Ovary (tissue), 9 donors: ENCODE measurements around the gene FYB2. TPM values are rescaled to one million over a fixed set of nuclear protein-coding genes. Genes with fewer than 3 reads are reported as not detected.

ENCODE experiments used
- DNase-seq, 5 donors: peaks; one replicate each; pipeline ENCODE4 v3.0.0-alpha.2; 2019 to 2020
- H3K27ac ChIP-seq, 2 donors: fragments of 200-600 bp; one replicate each; pipeline versions ENCODE4 v1.5.1 to v1.8.0; 2019 to 2022
- H3K27me3 ChIP-seq: fragments of 200-600 bp; one replicate; pipeline ENCODE4 v1.8.0; 2022
- H3K36me3 ChIP-seq: fragments of 200-600 bp; sonication (generic); one replicate; pipeline ENCODE4 v1.5.1; 2019
- H3K4me1 ChIP-seq: one replicate; pipeline ENCODE4 v1.8.1; 2013; ENCODE audit warnings: mild to moderate bottlenecking, moderate library complexity; ENCODE audit not compliant: insufficient read depth
- H3K4me3 ChIP-seq: fragments of 200-600 bp; sonication (generic); one replicate; pipeline ENCODE4 v1.5.1; 2017
- H3K9me3 ChIP-seq, 2 donors: fragments of 200-600 bp in 1 of 2; sonication (generic) in 1 of 2; one replicate each; pipeline versions ENCODE4 v1.5.1 to v1.8.1; 2013 to 2019; ENCODE audit warnings: mild to moderate bottlenecking in 1 of 2, moderate library complexity in 1 of 2
- CTCF ChIP-seq, 3 donors: fragments of 450-650 bp in 2 of 3; fragments of 200-600 bp in 1 of 3; IDR thresholded peaks; one replicate each; pipeline versions ENCODE4 v1.5.1 to v1.8.0; 2016 to 2022; ENCODE audit warnings: antibody characterized with exemption in 3 of 3, mild to moderate bottlenecking in 1 of 3
- EP300 ChIP-seq: sonication (generic); formaldehyde crosslinking; IDR thresholded peaks from one replicate; pipeline ENCODE4 v1.6.1; 2017; ENCODE audit warnings: antibody characterized with exemption
- POLR2A ChIP-seq: fragments of 450-650 bp; IDR thresholded peaks from one replicate; pipeline ENCODE4 v1.6.1; 2017; ENCODE audit warnings: antibody characterized with exemption, mild to moderate bottlenecking, moderate library complexity
- WGBS, 3 donors: extraction: QIAGEN DNeasy Blood & Tissue Kit in 1 of 3; methylation state at CpG; one replicate each; pipeline versions ENCODE4 v1.1.5 to v1.1.7; 2013 to 2017; 5-methylcytosine and 5-hydroxymethylcytosine counted together
- intact Hi-C, 4 donors: fragments of 100-400 bp; cut with DNase I; formaldehyde crosslinking; loops; one replicate each; pipeline versions ENCODE4 v1.11.0 to v1.15.1; 2022 to 2023
- polyA plus RNA-seq, 2 donors: library from polyadenylated mRNA; stranded (reverse); fragments of 200-250 nt in 1 of 2; fragments of 350-450 nt in 1 of 2; fragmentation: Illumina TruSeq in 1 of 2; extraction: RNeasy Lipid Tissue Mini Kit (QIAGEN cat#74804) in 1 of 2; gene quantifications; one replicate each; pipeline ENCODE4 v1.2.3, GENCODE V29; 2013 to 2014
- total RNA-seq, 7 donors: library from RNA; depleted of rRNA in 2 of 7; stranded (reverse); fragments of >200 nt in 2 of 7; fragmentation: NEBNext Ultra II Directional in 3 of 7; extraction: Animal tissue kit (Norgen Biotek cat#: 25700) in 3 of 7; gene quantifications; one replicate each; pipeline versions ENCODE4 v1.1.0 to v1.2.4, GENCODE V29; 2016 to 2023
- donor health status: DM: no; HTN: no; CAD: no; lungs with moderate emphysema.
- donor health status: DM: no; HTN: no; CAD: no.
- donor health status: Bipolar disorder and iron deficiency.
- donor health status: DM: yes; HTN: yes; CAD: no.
- donor health status: DM: no; HTN: no; CAD: no.
- donor health status: DM: yes; HTN: yes; CAD: no.

Gene FYB2
- total and polyA plus RNA-seq, 9 donors = 0.06 to 81.5 (median 2.0) TPM; not detected in 2

GRCh38 chr1:56855190-56855589 is 36.0 kb upstream of the FYB2 start:
- no peak overlapping the region for H3K27ac ChIP-seq
- H3K4me3 ChIP-seq = no peak overlapping the region
- no peaks in the 10 kb centered on the region for H3K36me3 ChIP-seq
- 51 to 75% (median 53%) methylated on average over 1 of the region's 1 CpG for WGBS, 3 donors
- TF ChIP-seq EP300 (no peak), POLR2A (no peak), CTCF (IDR thresholded peaks at IDR 0.05) (no peak)
- no peak for DNase-seq
- intact Hi-C loops = no loop called here
- H3K9me3 ChIP-seq = no peaks in the 10 kb centered on the region
- no peaks in the 10 kb centered on the region for H3K27me3 ChIP-seq
- H3K4me1 ChIP-seq = no peaks in the 10 kb centered on the region

- 64 to 67% (median 64%) methylated on average over 3 of the region's 3 CpGs for WGBS, 3 donors
- H3K9me3 ChIP-seq = no peaks in the 10 kb centered on the region
- no peak for DNase-seq
- H3K27me3 ChIP-seq = no peaks in the 10 kb centered on the region
- no peak for TF ChIP-seq POLR2A
- TF ChIP-seq EP300 = no peak
- no peak for TF ChIP-seq CTCF (IDR thresholded peaks at IDR 0.05)
- H3K4me1 ChIP-seq = no peaks in the 10 kb centered on the region
- no peak within 1 kb of the TSS for H3K27ac ChIP-seq
- H3K36me3 ChIP-seq = no peaks in the 10 kb centered on the region
- intact Hi-C loops = no loop called here
- no peak within 1 kb of the TSS for H3K4me3 ChIP-seq
Observed at GRCh38 chr1:56854521-56855099, 35.4 kb upstream of the FYB2 start, which contains the start of gene C8A. C8A (plus strand) TSS chr1:56854797; CDS start chr1:56854902, 105 bp downstream.

GRCh38 chr1:56852476-56852875 is 33.3 kb upstream of the FYB2 start:
- TF ChIP-seq POLR2A = no peak
- no peak for TF ChIP-seq CTCF (IDR thresholded peaks at IDR 0.05)
- TF ChIP-seq EP300 = no peak
- H3K4me1 ChIP-seq = no peaks in the 10 kb centered on the region
- H3K4me3 ChIP-seq = no peak overlapping the region
- H3K27ac ChIP-seq = no peak overlapping the region
- no peaks in the 10 kb centered on the region for H3K9me3 ChIP-seq
- no peaks in the 10 kb centered on the region for H3K36me3 ChIP-seq
- WGBS, 3 donors = 0 to 39% (median 0%) methylated on average over 1 of the region's 1 CpG
- no peaks in the 10 kb centered on the region for H3K27me3 ChIP-seq
- intact Hi-C loops = no loop called here
- DNase-seq = no peak

GRCh38 chr1:56850922-56851321 is 31.7 kb upstream of the FYB2 start:
- no peaks in the 10 kb centered on the region for H3K9me3 ChIP-seq
- no peak for TF ChIP-seq EP300
- no peak for TF ChIP-seq CTCF (IDR thresholded peaks at IDR 0.05)
- TF ChIP-seq POLR2A = no peak
- H3K36me3 ChIP-seq = no peaks in the 10 kb centered on the region
- no peaks in the 10 kb centered on the region for H3K27me3 ChIP-seq
- no peak overlapping the region for H3K4me3 ChIP-seq
- no peaks in the 10 kb centered on the region for H3K4me1 ChIP-seq
- no peak for DNase-seq
- 54 to 71% (median 56%) methylated on average over 5 of the region's 5 CpGs for WGBS, 3 donors
- H3K27ac ChIP-seq = no peak overlapping the region
- intact Hi-C loops = no loop called here
